ENCODE measurements around the gene FBLL1. TPM values are rescaled to one million over a fixed set of nuclear protein-coding genes. Genes with fewer than 3 reads are reported as not detected.

FBLL1 gene
- total RNA-seq = 0.28 and 0.74 TPM in 2 replicates

GRCh38 chr5:168528521-168529373, at the start of gene FBLL1:
TSS of gene FBLL1 (plus strand) at chr5:168529305. CDS start at chr5:168529505, 200 bp downstream.

GRCh38 chr5:168486136-168486879, 42.8 kb upstream of the FBLL1 start, which contains the start of gene RARS1:
TSS of gene RARS1 (plus strand) at chr5:168486471. CDS start at chr5:168486499, 28 bp downstream.

GRCh38 chr5:168578538-168579487, 49.7 kb downstream of the FBLL1 start, which contains the start of gene PANK3:
TSS of gene PANK3 (minus strand) at chr5:168579368. CDS start at chr5:168579283, 85 bp downstream.

Other genes starting within 250 kb of the FBLL1 start
- gene WWC1, start 237.7 kb upstream of the FBLL1 start, total RNA-seq = 1.7 and 1.8 TPM in 2 replicates
- 160 and 187 TPM in 2 replicates for gene RARS1, start 42.8 kb upstream of the FBLL1 start, total RNA-seq
- 29.2 and 34.0 TPM in 2 replicates for gene PANK3, start 50.1 kb downstream of the FBLL1 start, total RNA-seq